ENCODE measurements around the gene KRTAP5-7. TPM values are rescaled to one million over a fixed set of nuclear protein-coding genes. Genes with fewer than 3 reads are reported as not detected.
A peak's percentile ranks its signal among the peaks of the same experiment; 100 is the strongest.

The KRTAP5-7 gene
- total RNA-seq, 1 donor from 2014 or later = 5.8 TPM

GRCh38 chr11:71495286-71496230 lies 31.5 kb upstream of the KRTAP5-7 start:
- peak; percentile 34 for DNase-seq (ENCODE audit: low spot score)

DNA sequence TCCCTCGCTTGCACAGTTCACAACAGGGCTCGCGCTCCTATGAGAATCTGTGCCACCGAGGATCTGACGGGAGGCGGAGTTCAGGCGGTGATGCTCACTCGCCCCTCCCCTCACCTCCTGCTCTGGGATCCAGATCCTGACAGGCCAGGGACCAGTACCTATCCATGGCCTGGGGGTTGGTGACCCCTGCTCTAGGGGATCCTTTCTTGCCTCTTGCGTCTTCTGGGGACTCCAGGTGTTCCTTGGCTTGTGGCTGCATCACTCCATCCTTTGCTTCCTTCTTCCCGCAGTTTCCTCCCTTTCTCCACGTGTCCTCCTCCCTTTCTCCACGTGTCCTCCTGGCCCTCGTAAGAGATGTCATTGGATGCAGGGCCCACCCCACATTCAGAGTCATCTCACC lies 30.6 kb upstream of the KRTAP5-7 start:
- DNase-seq (ENCODE audit: low spot score) = peak; percentile 32

DNA sequence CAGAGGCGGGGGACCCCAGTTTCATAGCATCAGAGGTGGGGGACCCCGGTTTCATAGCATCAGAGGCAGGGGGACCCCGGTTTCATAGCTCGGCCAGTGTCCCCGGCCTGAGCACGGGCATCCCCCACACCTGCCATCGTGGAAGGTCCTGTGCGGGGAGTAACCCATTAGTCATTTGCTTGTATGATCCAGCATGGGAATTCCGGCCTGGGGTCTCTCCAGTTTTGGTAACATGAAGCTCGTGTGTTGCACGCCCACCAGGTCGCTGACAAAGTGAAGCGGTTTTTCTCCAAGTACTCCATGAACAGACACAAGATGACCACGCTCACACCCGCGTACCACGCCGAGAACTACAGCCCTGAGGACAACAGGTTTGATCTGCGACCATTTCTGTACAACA lies 29.0 kb upstream of the KRTAP5-7 start:
- no peak for DNase-seq (ENCODE audit: low spot score)

DNA sequence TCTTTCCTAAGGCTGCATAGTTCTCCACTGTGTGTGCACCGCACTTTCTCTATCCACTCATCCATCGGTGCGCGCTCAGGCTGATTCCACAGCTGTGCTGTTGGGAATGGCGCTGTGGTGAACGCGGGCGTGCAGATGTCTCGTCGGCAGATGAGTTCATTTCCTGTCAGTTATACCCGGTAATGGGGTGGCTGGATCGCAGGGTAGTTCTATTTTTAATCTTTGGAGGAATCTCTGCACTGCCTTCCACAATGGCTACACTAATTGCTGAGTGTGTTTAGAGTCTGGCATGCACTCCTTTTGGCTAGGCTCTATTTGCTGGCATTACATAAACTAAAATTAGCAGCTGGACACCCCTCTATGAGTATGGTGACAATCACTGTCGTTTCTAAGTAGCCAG lies 27.9 kb upstream of the KRTAP5-7 start:
- DNase-seq (ENCODE audit: low spot score) = no peak

- DNase-seq (ENCODE audit: low spot score) = no peak
These were observed 27.5 kb upstream of the KRTAP5-7 start for GRCh38 chr11:71499546-71499945.

GRCh38 chr11:71500601-71501021 lies 26.5 kb upstream of the KRTAP5-7 start:
- no peak for DNase-seq (ENCODE audit: low spot score)

- DNase-seq (ENCODE audit: low spot score) = no peak
These were observed 25.7 kb upstream of the KRTAP5-7 start for GRCh38 chr11:71501071-71501985.

DNA sequence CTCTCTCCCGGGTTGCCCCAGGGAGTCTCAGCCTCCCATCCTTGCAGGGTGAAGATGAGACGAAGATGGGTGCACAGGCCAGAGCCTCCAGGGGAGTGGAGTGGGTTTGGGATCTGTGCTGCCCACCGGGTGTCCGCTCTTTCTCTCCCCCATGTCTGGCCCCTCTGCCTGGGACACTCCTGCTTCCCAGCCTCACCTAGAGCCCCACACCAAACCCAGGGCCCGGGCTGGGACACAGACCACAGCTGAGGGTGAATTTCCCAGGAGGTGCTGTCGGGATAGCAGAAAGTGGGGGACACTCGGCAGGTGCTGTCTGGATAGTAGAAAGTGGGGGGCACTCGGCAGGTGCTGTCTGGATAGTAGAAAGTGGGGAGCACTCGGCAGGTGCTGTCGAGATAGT lies 25.0 kb upstream of the KRTAP5-7 start:
- no peak for DNase-seq (ENCODE audit: low spot score)

DNA sequence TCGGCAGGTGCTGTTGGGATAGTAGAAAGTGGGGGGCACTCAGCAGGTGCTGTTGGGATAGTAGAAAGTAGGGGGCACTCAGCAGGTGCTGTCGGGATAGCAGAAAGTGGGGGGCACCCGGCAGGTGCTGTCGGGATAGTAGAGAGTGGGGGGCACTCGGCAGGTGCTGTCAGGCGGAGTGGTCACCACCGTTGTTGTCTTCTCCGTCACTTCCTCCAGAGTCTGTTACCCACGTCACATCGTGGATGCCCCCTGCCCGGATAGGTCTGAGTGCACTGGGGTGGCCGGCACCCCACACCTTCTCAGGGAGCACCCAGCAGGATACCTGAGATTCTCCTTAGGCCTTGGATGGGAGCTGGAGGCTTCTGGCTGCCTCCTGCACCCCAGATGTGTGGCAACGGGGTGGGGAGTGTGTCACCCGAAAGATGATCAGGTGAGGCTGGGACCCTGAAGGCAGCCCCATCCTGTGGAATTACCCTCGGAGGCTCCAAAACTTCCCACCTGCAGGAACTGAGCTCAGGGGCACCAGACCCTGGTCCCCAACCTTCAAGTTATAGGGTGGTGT lies 24.1 kb upstream of the KRTAP5-7 start:
- DNase-seq (ENCODE audit: low spot score) = no peak

GRCh38 chr11:71504531-71504930 lies 22.5 kb upstream of the KRTAP5-7 start:
- no peak for DNase-seq (ENCODE audit: low spot score)

DNA sequence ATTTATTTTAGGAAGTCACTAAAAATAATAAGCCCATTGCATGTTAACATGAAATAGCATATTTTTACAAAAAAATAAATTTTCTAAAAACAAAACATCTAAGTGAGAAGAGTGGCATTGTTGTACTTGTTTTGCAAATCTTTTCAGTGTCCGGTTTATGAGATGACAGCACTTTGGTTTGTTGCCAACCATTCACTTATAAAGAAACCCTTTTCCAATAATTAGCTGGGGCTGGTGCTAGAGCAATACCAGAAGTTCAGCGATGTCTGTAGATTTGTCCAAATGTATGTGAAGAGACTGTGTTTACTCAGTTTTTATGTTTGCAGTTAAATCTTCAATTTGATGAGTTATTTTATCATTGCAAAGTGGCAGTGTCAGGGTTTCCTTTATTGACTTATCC lies 22.1 kb upstream of the KRTAP5-7 start:
- no peak for DNase-seq (ENCODE audit: low spot score)

DNA sequence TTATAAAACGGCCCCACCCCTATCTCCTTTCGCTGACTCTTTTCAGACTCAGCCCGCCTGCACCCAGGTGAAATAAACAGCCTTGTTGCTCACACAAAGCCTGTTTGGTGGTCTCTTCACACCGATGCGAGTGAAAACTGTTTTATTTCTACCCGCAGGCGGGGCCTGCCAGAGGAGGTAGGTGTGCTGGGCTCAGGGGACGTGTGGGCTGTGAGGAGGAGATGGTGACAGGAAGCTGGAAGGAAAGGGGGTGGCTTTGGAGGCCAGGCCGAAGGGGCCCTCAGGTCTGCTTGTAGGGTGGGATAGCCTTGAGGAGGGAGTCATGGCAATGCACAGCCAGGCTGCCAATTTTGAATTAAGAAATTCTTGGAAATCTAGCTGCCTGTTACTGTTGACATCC lies 21.3 kb upstream of the KRTAP5-7 start:
- DNase-seq (ENCODE audit: low spot score) = no peak

DNA sequence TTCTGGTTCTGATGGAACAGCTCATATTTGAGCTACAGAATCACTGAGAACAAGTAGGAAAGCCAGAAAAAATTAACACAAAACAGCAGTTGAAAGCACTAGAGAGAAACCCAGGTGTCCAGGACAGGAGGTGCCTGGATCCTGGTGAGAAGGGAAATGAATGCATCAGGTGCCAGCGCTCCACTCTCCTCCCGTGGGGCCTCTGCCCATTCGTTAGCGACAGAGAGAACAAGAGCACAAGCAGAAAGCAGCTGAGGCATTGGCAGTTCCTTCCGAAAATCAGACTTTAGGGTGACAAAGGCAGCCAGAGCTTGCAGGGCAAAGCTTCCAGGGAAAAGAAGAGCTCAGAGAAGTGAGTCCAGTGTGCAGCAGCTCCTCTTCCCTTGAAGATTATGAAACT lies 20.0 kb upstream of the KRTAP5-7 start:
- no peak for DNase-seq (ENCODE audit: low spot score)

DNA sequence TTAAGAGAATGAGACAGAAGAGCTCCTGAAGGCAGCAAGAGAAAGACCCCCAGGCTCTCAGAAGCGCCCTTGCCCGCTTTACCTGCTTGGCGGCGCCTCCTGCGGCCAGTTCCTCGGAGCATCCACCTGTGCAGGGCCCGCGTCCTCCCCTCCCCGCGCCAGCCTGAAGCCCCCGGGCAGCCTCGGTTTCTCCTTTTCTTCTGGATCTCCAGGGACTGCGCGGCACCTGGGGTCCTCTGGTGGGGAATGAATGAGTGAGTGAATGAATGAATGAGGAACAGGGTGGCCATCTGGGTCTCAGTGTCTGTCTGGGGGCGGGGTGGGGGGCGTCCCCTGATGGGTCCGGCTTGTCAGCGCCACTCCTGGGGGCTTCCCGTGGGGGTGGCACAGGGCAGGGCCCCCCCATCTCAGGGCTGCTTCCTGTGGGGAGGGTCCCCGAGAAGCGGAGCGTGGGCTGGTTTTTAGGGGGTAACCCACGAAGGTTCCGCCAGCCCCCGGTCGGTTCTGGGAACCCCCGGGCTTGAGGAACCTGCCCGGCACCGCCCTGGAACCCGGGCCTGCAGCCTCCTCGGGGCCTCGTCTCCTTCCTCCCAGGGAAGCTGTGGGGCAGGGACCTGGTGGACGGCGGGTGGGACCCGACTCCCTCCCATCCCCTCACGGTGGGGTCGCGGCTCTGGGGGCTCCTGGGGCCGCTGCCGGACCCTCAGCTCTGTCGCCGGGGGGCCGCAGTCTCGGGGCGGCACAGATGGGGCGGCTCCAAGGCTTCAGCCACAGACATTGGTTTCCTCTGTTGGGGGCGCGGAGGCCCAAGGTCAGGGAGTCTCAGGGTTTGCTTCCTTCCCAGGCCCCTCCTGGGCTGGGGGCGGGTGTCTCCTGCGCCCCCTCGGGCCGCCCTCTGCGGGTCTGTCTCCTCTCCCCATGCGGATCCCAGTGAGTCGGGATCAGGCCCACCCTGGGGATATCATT lies 8.3 kb upstream of the KRTAP5-7 start:
- DNase-seq (ENCODE audit: low spot score) = no peak

- DNase-seq (ENCODE audit: low spot score) = no peak
These were observed 7.5 kb upstream of the KRTAP5-7 start for GRCh38 chr11:71519546-71519945.

DNA sequence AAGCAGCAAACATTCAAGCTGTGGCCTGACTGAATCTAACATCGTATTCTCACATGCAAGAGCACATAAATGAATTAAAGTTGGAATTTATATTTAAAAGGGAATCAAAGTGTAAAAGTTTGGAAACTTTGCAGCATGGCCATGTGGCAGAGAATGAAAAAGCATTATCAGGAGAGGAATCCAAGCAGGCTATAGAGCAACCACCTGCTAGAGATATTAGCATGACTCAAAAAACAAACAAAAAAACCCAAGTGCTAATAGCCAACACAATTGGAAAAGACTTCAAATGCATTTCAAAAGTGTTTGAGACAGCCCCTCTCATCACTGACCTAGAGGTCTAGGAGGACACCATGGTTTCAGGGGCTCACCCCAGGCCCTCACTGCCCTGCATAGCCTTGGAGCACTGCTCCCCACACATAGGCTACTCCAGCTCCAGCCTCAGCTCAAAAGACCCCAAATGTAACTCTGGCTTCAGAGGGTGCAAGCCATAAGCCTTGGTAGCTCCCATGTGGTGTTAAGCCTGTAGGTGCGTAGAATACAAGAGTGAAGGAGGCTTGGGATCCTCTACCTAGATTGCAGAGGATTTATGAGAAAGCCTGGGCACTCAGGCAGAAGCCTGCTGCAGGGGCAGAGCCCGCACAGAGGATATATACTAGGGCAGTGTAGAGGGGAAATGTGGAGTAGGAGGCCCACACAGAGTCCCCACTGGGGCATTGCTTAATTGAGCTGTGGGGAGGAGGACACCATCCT lies 1.7 kb upstream of the KRTAP5-7 start:
- no peak for DNase-seq (ENCODE audit: low spot score)

GRCh38 chr11:71525938-71526495 lies 1.1 kb upstream of the KRTAP5-7 start:
- DNase-seq (ENCODE audit: low spot score) = no peak

- DNase-seq (ENCODE audit: low spot score) = no peak
These were observed 626 bp downstream of the KRTAP5-7 start for GRCh38 chr11:71527576-71528210.

DNA sequence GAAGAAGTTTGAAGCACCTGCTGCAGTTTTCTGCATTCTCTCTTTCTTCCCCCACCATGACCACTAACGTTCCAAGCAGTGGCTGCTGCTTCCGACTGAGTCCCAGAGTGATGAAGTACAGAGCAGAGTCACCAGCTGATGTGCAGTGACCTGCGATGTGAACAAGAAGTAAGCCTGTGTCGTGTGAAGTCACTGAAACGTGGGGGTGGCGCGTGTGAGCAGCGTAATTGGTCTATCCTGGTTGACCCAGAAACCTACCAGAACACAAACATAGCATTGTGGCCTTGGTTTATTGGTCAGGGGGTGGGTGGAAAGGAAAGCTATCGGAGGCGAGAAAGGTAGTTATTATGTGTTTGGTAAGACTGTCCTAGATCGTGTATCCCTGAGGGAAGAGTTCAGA lies 3.5 kb downstream of the KRTAP5-7 start:
- DNase-seq (ENCODE audit: low spot score) = no peak
